Mononuclear cell (primary cell): ENCODE measurements around the gene HOXB8. TPM values are rescaled to one million over a fixed set of nuclear protein-coding genes. Genes with fewer than 3 reads are reported as not detected.

Experiments used
- H3K27me3 ChIP-seq: 2 replicates; pipeline ENCODE4 v1.6.0; 2011; ENCODE audit warnings: low read length, control low read depth; ENCODE audit not compliant: insufficient read depth
- H3K4me1 ChIP-seq: 2 replicates; pipeline ENCODE4 v1.5.1; 2011; ENCODE audit warnings: mild to moderate bottlenecking, low read length, control low read depth; ENCODE audit not compliant: insufficient read depth
- H3K4me3 ChIP-seq: 2 replicates; pipeline ENCODE4 v1.5.1; 2011; ENCODE audit warnings: mild to moderate bottlenecking, low read length, moderate library complexity
- H3K9me3 ChIP-seq: 2 replicates; pipeline ENCODE4 v1.5.1; 2011; ENCODE audit warnings: low read depth, mild to moderate bottlenecking, control low read depth, low read length
- total RNA-seq: library from RNA; depleted of rRNA; stranded (reverse); fragments of >200 nt; gene quantifications from one replicate; pipeline ENCODE4 v1.2.3, GENCODE V29; 2012

The HOXB8 gene
- total RNA-seq, 1 donor, result 0.10 TPM

- Histone ChIP-seq H3K27me3 (peaks cover 98% of the 10 kb centered on the region), H3K4me3 (no peak overlapping the region), H3K9me3 (no peaks in the 10 kb centered on the region), H3K4me1 (peaks cover 31% of the 10 kb centered on the region)
These were observed 14.6 kb downstream of the HOXB8 start for GRCh38 chr17:48600244-48601098.

GRCh38 chr17:48599354-48599753, 15.7 kb downstream of the HOXB8 start:
- no peak overlapping the region for H3K4me3 ChIP-seq
- H3K27me3 ChIP-seq, result peaks cover 98% of the 10 kb centered on the region
- H3K4me1 ChIP-seq, result peaks cover 31% of the 10 kb centered on the region
- H3K9me3 ChIP-seq, result no peaks in the 10 kb centered on the region

DNA sequence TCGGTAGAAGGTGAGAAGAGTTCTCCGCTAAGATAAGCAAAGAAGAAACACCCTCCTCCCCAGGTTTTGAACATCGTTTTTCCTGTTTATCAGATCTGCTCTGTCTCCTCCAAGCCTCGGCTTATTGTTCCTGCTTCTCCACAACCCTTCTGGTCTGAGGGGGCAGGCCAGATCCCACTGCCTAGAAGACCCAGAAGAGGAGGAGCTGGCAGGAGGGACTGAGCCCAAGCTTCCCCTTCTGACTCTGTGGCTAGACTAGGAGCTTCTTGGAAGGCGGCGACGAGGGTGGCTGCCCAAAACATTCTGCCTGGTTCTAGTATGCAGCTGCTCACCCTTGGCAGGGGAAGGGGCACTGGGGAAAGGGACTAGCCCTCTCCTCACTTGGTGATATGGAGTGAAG, 16.4 kb downstream of the HOXB8 start:
- H3K9me3 ChIP-seq, result no peaks in the 10 kb centered on the region
- no peak overlapping the region for H3K4me3 ChIP-seq
- peaks cover 35% of the 10 kb centered on the region for H3K4me1 ChIP-seq
- H3K27me3 ChIP-seq, result peaks cover 97% of the 10 kb centered on the region

- Histone ChIP-seq H3K9me3 (no peaks in the 10 kb centered on the region), H3K4me3 (peak overlapping the region; percentile 10), H3K4me1 (peaks cover 41% of the 10 kb centered on the region), H3K27me3 (peaks cover 95% of the 10 kb centered on the region)
These were observed 17.1 kb downstream of the HOXB8 start for GRCh38 chr17:48597778-48598631.

GRCh38 chr17:48597528-48597777, 17.6 kb downstream of the HOXB8 start:
- Histone ChIP-seq H3K4me3 (peak overlapping the region; percentile 10), H3K9me3 (no peaks in the 10 kb centered on the region), H3K27me3 (peaks cover 95% of the 10 kb centered on the region), H3K4me1 (peaks cover 43% of the 10 kb centered on the region)

DNA sequence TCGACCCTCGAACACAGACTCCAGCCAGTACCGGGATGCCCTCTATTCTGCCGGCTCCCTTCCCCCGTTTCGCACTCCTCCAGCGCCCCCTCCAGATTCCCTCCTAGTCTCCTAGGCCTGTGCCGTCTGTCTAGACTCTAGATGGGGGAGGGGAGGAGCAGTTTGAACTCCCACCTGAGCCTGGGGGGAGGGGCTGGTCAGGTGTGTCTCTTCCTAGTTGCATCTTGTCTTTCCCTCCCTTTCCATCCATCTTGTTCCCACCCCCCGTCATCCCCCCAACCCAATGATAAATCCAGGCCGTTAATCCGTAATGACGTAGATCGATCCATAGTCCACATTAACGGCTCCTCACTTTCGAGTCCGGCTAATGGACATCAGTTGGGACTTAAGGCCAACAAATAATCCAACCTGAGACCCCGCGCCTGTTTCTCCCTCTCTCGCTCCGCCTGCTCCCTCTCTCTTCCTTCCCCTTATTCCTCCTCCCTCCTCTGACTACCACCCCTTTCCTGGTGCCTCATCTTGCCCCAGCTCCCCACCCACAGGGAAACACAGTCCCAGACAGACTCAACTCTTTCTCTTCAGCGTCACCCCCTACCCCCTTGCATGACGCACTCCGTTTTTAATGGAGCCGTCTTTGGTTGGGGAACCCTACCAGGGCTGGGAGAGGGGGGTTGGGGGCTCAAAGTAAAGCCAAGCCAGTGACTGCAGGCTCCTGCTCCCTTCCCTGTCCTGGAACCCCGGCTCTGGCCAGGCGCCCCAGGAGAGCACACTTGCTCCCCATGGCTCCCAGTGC, 18.2 kb downstream of the HOXB8 start:
- Histone ChIP-seq H3K9me3 (no peaks in the 10 kb centered on the region), H3K27me3 (peaks cover 96% of the 10 kb centered on the region), H3K4me1 (peaks cover 42% of the 10 kb centered on the region), H3K4me3 (no peak overlapping the region)

- peaks cover 96% of the 10 kb centered on the region for H3K27me3 ChIP-seq
- H3K4me3 ChIP-seq, result no peak overlapping the region
- peaks cover 42% of the 10 kb centered on the region for H3K4me1 ChIP-seq
- no peaks in the 10 kb centered on the region for H3K9me3 ChIP-seq
These were observed 18.9 kb downstream of the HOXB8 start for GRCh38 chr17:48596000-48596734.

GRCh38 chr17:48595278-48595999, 19.7 kb downstream of the HOXB8 start:
- Histone ChIP-seq H3K27me3 (peaks cover 96% of the 10 kb centered on the region), H3K9me3 (no peaks in the 10 kb centered on the region), H3K4me3 (no peak overlapping the region), H3K4me1 (peaks cover 42% of the 10 kb centered on the region)

DNA sequence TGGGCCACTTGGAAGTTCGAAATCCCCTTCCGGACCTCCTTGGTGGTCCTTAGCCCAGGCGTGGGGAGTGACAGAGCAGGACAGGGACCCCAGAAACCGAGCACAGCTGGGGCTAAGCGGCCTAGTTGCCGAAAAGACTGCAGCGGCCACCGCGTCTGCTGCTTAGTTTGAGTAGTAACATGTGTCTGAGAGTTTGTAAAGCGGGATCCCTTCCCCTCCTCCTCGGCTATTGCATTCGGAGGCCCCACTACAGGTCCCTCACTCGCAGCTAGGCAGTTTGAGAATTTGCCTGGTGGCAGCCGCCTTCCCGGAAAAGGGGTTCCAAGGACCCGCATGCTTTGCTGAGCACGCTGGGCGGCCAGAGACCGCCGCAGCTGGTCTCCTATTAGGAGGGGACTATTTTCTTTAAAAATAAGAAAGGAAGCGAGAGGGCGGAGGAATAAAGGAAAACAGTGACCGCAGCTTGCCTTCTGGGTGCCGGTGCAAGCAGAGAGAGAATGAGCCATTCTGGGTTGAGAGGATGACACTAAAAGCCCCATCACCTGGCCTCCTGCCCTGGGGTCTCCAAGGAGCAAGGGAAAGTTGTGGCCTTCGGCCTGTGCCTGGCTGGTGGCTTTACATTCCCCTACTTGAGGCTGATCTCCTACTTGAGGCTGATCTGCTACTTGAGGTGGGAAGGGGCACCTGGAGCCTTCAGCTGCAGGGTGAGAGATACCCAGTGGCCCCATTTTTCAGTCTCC, 20.4 kb downstream of the HOXB8 start:
- Histone ChIP-seq H3K27me3 (peaks cover 96% of the 10 kb centered on the region), H3K4me1 (peaks cover 42% of the 10 kb centered on the region), H3K9me3 (no peaks in the 10 kb centered on the region), H3K4me3 (no peak overlapping the region)

DNA sequence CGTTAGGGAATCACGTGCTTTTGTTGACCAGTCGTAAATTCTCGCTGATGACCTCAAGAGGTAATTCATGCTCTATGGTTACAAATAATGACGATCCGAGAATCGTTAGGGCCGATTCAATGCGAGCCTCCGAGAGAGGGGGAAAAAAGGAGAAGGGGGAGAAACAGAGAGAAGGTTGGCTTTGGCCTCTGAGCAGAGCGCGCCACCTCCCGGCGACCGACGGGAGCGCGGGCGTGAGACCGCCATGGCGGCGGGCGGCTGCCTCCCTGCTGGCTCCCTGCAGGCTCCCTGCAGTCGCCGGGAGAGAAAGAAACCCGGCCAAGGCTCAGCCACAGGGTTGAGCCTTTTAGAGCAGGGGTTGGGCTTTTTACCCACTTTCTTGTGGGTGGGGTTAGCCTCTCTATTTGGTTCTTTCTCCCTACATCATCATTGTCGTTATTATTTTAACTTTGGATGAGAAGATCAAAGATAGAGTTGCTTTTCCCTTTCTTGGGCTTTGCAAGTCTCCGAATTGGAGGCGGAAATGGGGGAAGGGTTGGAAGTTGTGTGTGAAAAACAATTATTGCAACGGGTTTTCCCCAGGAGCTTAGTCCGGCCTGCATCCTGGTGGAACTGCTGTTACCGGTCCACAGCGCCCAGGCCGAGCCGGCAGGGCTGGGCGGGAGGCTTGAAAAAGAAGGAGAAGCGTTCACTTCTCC, 21.1 kb downstream of the HOXB8 start:
- Histone ChIP-seq H3K4me3 (no peak overlapping the region), H3K9me3 (no peaks in the 10 kb centered on the region), H3K27me3 (peaks cover 96% of the 10 kb centered on the region), H3K4me1 (peaks cover 42% of the 10 kb centered on the region)

GRCh38 chr17:48593126-48593829, 21.8 kb downstream of the HOXB8 start, which contains the start of gene HOXB5:
Gene HOXB5 (minus strand): TSS chr17:48593779. CDS start chr17:48593682, 97 bp downstream.
- H3K4me1 ChIP-seq, result peaks cover 40% of the 10 kb centered on the region
- no peak within 1 kb of the TSS for H3K4me3 ChIP-seq
- peaks cover 96% of the 10 kb centered on the region for H3K27me3 ChIP-seq
- H3K9me3 ChIP-seq, result no peaks in the 10 kb centered on the region

DNA sequence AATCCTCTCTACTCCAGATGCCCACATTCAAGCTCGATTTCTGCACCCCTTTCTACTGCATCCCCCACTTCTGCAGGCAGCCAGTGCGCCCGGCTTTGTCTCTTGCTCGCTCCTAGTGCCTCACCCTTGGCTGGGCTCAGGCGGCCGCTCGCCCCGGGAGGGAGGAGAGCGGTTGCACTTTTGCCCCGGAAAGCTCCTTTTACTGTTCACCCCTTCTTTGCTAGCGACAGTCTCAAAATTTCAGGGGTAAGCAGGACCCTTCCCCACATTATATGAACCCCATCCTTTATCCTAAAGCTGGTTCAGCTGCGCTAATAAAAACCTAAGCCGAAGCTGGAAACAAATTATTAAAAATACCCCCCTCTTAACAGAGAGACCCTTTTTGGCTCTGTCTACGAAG, 22.5 kb downstream of the HOXB8 start:
- peaks cover 36% of the 10 kb centered on the region for H3K4me1 ChIP-seq
- H3K27me3 ChIP-seq, result peaks cover 96% of the 10 kb centered on the region
- H3K9me3 ChIP-seq, result no peaks in the 10 kb centered on the region
- H3K4me3 ChIP-seq, result no peak overlapping the region
